HK-2 (cell line): ENCODE data around the gene STAG3.
"Not testable (repeated sequence)": the region's sequence is repeated elsewhere in the genome, so short reads cannot be mapped to it uniquely, and the experiment has no call there.

Experiments used
- DNase-seq: peaks from one replicate; pipeline ENCODE4 v3.0.0-alpha.2; 2018; ENCODE audit not compliant: unreplicated experiment

STAG3 gene

GRCh38 chr7:100246865-100247137 is 69.1 kb downstream of the STAG3 start:
- not testable (repeated sequence) for DNase-seq

GRCh38 chr7:100247152-100247757 is 69.5 kb downstream of the STAG3 start:
- peak; percentile 73 for DNase-seq

- no peak for DNase-seq
Measured at GRCh38 chr7:100248483-100248882, 70.8 kb downstream of the STAG3 start.

GRCh38 chr7:100257017-100257416 is 79.3 kb downstream of the STAG3 start:
- no peak for DNase-seq

- DNase-seq, result not testable (repeated sequence)
Measured at GRCh38 chr7:100259984-100260383, 82.3 kb downstream of the STAG3 start.

- not testable (repeated sequence) for DNase-seq
Measured at GRCh38 chr7:100262896-100263295, 85.2 kb downstream of the STAG3 start.
